GM11168 (cell line): Measurements from ENCODE around the gene GRHPR.
"Not testable (repeated sequence)": the region's sequence is repeated elsewhere in the genome, so short reads cannot be mapped to it uniquely, and the experiment has no call there.

Experiments
- in situ Hi-C: fragments of 300-500 bp; cut with MboI; formaldehyde crosslinking; loops from one replicate; pipeline ENCODE4 v1.12.0; 2022; ENCODE audit warnings: low sequenced_read_pairs; ENCODE audit not compliant: unreplicated experiment

GRHPR gene

GRCh38 chr9:37420271-37421215 is 2.0 kb upstream of the GRHPR start:
- in situ Hi-C loops, result no loop called here

- in situ Hi-C loops, result no loop called here
These were observed 595 bp upstream of the GRHPR start for GRCh38 chr9:37421914-37422288.

- in situ Hi-C loops, result no loop called here
These were observed 1.0 kb downstream of the GRHPR start for GRCh38 chr9:37423508-37423907.

- in situ Hi-C loops, result no loop called here
These were observed 1.7 kb downstream of the GRHPR start for GRCh38 chr9:37424204-37424685.

GRCh38 chr9:37424686-37425297 is 2.3 kb downstream of the GRHPR start:
- in situ Hi-C loops, result no loop called here

GRCh38 chr9:37425298-37425752 is 2.8 kb downstream of the GRHPR start:
- in situ Hi-C loops, result no loop called here

DNA sequence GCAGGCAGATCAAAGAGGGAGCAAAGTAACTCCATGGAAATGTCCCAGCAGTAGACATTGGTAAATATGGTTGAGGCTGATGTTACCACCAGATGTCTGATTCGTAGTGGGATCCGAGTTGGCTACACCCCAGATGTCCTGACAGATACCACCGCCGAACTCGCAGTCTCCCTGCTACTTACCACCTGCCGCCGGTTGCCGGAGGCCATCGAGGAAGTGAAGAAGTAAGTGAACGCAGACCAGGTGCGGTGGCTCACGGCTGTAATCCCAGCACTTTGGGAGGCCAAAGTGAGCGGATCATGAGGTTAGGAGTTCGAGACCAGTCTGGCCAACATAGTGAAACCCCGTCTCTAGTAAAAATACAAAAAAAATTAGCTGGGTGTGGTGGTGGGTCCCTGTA is 3.9 kb downstream of the GRHPR start:
- in situ Hi-C loops, result not testable (repeated sequence)

- in situ Hi-C loops, result no loop called here
These were observed 4.3 kb downstream of the GRHPR start for GRCh38 chr9:37426846-37427245.

- in situ Hi-C loops, result no loop called here
These were observed 5.8 kb downstream of the GRHPR start for GRCh38 chr9:37428345-37428744.

DNA sequence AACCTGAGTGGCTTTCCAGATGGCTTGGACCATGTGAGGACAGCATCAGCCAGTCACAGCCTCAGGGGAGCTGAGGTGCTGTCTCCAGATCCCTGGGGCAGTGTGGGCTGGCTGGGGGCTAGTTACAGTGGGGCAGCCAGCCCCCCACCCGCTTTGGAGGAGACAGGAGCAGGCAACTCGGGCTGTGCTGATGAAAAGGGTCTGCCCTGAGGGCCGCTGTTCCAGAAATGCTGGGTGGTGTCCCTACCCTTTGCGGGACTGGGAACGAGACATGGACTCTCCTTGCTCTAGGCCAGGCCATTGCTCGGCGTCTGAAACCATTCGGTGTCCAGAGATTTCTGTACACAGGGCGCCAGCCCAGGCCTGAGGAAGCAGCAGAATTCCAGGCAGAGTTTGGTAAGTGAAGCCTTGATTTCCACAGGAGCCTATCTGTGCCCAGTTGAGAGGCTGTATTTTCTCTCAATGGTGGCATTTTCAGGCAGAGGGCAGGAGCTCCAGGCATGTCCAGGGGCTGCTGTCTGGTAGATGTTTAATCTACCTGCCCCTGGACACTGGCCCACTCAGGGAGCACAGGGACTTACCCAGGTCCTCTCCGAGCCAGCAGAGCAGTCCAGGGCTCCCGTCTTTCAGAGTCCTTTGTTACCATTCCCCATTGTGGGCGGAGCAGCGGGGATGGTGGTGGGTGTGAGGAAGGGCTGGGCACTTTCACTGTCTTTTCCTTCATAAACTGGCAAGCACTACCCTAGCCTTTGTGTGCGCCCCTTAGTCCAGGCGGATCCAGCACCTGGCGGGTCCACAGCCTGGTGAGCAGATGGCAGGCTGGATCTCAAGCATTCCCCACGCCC is 7.2 kb downstream of the GRHPR start:
- in situ Hi-C loops, result no loop called here

- in situ Hi-C loops, result no loop called here
These were observed 8.5 kb downstream of the GRHPR start for GRCh38 chr9:37430841-37431597.

DNA sequence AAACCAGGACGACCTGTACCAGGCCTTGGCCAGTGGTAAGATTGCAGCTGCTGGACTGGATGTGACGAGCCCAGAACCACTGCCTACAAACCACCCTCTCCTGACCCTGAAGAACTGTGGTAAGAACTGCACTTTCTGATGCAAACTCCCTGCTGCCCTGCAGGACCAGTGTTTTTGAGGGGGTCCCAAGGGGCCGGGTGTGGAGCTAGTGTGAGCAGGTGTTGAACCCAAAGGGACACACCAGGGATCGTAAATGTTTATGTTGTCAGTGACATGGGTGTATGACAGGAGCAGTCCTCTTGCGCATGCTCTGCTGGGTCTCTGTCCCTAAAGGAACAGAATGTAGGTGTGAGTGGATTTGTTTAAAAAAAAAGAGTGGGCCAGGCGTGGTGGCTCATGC is 9.5 kb downstream of the GRHPR start:
- in situ Hi-C loops, result no loop called here

DNA sequence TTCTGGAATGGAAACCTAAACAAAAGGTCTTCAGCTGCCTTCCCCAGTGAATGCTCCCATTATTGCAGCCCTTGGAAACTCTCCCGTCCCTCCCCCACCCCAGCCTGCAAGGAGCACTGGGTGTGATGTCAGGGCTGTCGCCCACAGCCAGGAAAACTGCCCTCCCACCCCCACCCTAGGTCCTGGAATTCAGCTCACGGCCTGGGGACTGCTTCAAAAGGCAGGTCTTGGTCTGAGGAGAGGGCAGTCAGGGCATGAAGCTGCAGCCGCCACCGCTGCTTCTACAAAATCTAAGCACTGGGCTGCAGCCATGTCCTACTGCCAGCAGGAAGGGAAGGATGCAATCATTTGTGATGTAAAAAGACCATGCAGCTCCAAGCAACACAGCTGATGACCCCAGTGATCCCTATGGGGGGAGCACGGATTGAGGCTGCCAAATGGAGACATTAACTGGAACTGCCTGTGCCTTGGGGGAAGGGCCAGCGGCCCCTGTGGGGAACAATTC is 11.4 kb downstream of the GRHPR start:
- in situ Hi-C loops, result no loop called here

DNA sequence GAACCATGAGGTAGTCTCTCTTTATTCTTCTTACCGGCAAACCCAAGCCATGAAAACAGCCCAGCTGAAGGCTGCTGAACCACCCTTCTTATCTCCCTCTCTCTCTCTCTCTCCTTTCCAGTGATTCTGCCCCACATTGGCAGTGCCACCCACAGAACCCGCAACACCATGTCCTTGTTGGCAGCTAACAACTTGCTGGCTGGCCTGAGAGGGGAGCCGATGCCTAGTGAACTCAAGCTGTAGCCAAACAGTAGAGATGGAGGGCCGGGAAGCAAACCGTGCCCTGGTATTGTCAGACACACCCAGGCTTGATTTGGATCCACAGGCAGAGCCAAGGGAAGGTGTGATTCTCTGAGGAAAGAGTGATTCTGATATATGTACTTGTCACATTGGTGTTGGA is 14.0 kb downstream of the GRHPR start:
- in situ Hi-C loops, result no loop called here

GRCh38 chr9:37437010-37437409 is 14.5 kb downstream of the GRHPR start:
- in situ Hi-C loops, result no loop called here

GRCh38 chr9:37437621-37438020 is 15.1 kb downstream of the GRHPR start:
- in situ Hi-C loops, result no loop called here

GRCh38 chr9:37438359-37438758 is 15.9 kb downstream of the GRHPR start:
- in situ Hi-C loops, result no loop called here

- in situ Hi-C loops, result no loop called here
These were observed 19.4 kb downstream of the GRHPR start for GRCh38 chr9:37441776-37442370.

GRCh38 chr9:37442556-37442955 is 20.1 kb downstream of the GRHPR start:
- in situ Hi-C loops, result no loop called here
